ENCODE data around the gene FRAT1. TPM values are rescaled to one million over a fixed set of nuclear protein-coding genes. Genes with fewer than 3 reads are reported as not detected.
A peak's percentile ranks its signal among the peaks of the same experiment; 100 is the strongest.

FRAT1 gene
- total RNA-seq, 6 experiments from 2014 or later, result 3.5 to 8.5 (median 7.4) TPM

DNA sequence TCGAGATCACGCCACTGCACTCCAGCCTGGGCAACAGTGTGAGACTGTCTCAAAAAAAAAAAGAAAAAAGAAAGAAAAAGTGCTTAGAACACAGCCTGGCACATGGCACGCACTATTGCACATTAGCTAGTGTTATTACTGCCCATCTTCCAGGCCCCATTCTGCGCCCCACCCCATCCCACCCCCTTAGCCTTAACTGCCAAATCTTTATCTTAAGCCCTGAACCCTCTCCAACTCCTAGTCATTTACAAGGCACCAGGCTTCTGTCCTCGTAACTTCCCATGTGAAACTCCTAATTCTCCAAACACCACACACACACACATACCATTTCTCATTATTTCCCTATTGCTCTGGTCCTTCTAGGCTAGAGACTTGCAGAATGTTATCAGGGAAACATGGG is 10.7 kb downstream of the FRAT1 start:
- no peak for DNase-seq
- Histone ChIP-seq H3K4me3 (no peak overlapping the region), H3K4me1 (peaks cover 0 to 51% (median 13%) of the 10 kb centered on the region in 4 donors), H3K36me3 (no peaks in the 10 kb centered on the region), H3K9me3 (no peaks in the 10 kb centered on the region), H3K27me3 (no peaks in the 10 kb centered on the region), H3K27ac (peak overlapping the region; percentile 76 to 94 (median 85))
- ATAC-seq, result no peak
- intact Hi-C loops (cut with DNase I), result loop anchor here (10.0 kb wide), 2 partner anchors 45 to 55 kb away; no protein-coding TSS in a partner anchor
- 55% methylated on average over 5 of the region's 5 CpGs for WGBS (ENCODE audit: insufficient coverage, low coverage, low lambda C conversion rate, missing lambda C conversion rate)
- TF ChIP-seq POLR2A (IDR thresholded peaks at IDR 0.05), result no peak
- TF ChIP-seq, protein P1, sequence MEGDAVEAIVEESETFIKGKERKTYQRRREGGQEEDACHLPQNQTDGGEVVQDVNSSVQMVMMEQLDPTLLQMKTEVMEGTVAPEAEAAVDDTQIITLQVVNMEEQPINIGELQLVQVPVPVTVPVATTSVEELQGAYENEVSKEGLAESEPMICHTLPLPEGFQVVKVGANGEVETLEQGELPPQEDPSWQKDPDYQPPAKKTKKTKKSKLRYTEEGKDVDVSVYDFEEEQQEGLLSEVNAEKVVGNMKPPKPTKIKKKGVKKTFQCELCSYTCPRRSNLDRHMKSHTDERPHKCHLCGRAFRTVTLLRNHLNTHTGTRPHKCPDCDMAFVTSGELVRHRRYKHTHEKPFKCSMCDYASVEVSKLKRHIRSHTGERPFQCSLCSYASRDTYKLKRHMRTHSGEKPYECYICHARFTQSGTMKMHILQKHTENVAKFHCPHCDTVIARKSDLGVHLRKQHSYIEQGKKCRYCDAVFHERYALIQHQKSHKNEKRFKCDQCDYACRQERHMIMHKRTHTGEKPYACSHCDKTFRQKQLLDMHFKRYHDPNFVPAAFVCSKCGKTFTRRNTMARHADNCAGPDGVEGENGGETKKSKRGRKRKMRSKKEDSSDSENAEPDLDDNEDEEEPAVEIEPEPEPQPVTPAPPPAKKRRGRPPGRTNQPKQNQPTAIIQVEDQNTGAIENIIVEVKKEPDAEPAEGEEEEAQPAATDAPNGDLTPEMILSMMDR (IDR thresholded peaks at IDR 0.05), result no peak

DNA sequence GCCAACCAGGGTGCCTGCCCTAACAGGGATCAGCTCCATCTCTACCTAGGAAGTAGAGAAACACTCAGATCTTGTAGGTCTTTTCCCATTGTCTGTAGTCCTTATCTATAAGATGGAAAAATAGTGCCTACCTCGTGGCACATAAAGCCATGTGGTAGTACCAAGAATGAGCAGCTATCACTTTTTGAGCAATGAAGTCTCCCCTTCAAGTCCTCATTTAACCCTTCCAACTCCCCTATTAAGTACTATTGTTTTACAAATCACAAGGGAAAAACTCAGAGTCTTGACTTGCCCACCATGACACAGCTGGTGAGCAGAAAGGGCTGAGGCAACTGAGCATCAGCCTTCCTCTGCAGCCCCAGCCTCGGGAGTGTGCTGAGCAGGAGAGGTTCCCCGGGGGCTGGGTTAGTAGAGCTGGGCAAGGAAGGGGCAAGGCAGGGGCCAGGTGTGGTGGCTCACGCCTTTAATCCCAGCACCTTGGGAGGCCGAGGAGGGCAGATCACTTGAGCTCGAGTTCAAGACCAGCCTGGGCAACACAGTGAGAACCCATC is 12.2 kb downstream of the FRAT1 start:
- no peak for ATAC-seq
- WGBS (ENCODE audit: insufficient coverage, low coverage, low lambda C conversion rate, missing lambda C conversion rate), result 46% methylated on average over 5 of the region's 6 CpGs
- DNase-seq, result no peak
- TF ChIP-seq POLR2A (IDR thresholded peaks at IDR 0.05), result no peak
- TF ChIP-seq, protein P1 (IDR thresholded peaks at IDR 0.05), result no peak
- Histone ChIP-seq H3K27me3 (no peaks in the 10 kb centered on the region), H3K36me3 (no peaks in the 10 kb centered on the region), H3K27ac (peak overlapping the region; percentile 81 to 99 (median 94)), H3K4me1 (peaks cover 0 to 51% (median 13%) of the 10 kb centered on the region in 4 donors), H3K4me3 (peak overlapping the region; percentile 77 to 85 (median 84)), H3K9me3 (no peaks in the 10 kb centered on the region)
- intact Hi-C loops (cut with DNase I), result loop anchor here in 1 of 2 donors (10.0 kb wide), 1 partner anchor 46 kb away; no protein-coding TSS in a partner anchor

DNA sequence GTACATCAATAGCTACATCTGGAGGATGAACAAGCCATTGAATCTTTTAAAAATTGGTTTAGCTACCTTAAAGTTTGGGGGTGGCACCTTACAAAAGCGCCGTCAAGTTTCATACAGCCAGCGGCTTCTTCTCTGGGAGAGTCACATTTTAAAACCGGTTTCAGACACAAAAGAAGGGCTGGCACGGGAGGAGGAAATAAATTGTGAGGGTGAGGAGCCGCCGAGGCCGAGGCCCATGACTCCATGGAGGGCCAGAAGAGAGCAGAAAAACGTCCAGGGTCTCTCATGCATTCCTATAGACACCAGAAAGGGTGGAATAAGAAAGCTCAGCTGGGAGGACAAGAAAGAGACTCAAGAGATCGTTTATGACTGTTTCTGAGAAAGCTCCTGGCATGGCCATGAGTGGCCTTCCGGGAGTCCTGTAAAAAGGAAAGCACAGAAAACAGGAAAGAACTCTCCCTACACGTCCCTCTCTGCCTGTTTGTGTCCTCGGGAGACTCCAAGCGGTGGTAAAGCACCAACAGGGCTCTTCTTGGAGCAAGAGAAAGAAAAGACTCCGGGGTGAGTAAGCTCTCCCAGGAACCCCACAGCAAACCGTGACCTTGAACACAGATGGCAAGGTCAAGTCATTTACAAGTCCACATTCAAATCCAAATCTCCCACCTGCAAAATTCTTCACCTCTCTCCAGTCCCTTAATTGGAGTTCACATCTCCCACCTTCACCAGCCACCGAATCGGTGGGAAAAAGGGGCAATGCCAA is 13.7 kb downstream of the FRAT1 start:
- H3K27me3 ChIP-seq, result no peaks in the 10 kb centered on the region
- DNase-seq (peak; percentile 60 to 80 (median 73)), ATAC-seq (peak; percentile 40 to 60 (median 46))
- peak overlapping the region; percentile 81 to 99 (median 94) for H3K27ac ChIP-seq
- no peaks in the 10 kb centered on the region for H3K9me3 ChIP-seq
- H3K36me3 ChIP-seq, result no peaks in the 10 kb centered on the region
- intact Hi-C loops (cut with DNase I), result loop anchor here in 1 of 2 donors (10.0 kb wide), 1 partner anchor 48 kb away; no protein-coding TSS in a partner anchor
- peaks cover 0 to 38% (median 8%) of the 10 kb centered on the region in 4 donors for H3K4me1 ChIP-seq
- WGBS (ENCODE audit: insufficient coverage, low coverage, low lambda C conversion rate, missing lambda C conversion rate), result 9% methylated on average over 18 of the region's 18 CpGs
- TF ChIP-seq, protein P1 (IDR thresholded peaks at IDR 0.05), result peak; percentile 25 to 48 (median 38)
- peak; percentile 37 for TF ChIP-seq POLR2A (IDR thresholded peaks at IDR 0.05)
- peak overlapping the region; percentile 77 to 85 (median 84) for H3K4me3 ChIP-seq

DNA sequence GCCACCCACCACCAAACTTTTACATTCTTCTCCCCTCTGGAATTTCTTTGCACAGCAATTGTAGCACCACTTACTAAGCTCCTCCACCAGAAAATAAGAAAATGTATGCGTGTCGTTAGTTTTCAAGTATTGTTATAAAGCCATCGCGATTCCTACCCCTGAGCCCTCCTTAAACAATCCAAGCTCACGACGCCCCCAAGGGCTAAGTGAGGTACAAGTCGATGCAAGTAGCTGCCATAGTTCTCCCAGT is 14.2 kb downstream of the FRAT1 start:
- no peaks in the 10 kb centered on the region for H3K9me3 ChIP-seq
- peak overlapping the region; percentile 77 to 85 (median 84) for H3K4me3 ChIP-seq
- H3K27ac ChIP-seq, result peak overlapping the region; percentile 81 to 99 (median 94)
- peaks cover 0 to 35% (median 6%) of the 10 kb centered on the region in 4 donors for H3K4me1 ChIP-seq
- TF ChIP-seq POLR2A (IDR thresholded peaks at IDR 0.05), result no peak
- TF ChIP-seq, protein P1 (IDR thresholded peaks at IDR 0.05), result no peak
- no peak for DNase-seq
- no peaks in the 10 kb centered on the region for H3K27me3 ChIP-seq
- intact Hi-C loops (cut with DNase I), result loop anchor here in 1 of 2 donors (10.0 kb wide), 1 partner anchor 48 kb away; no protein-coding TSS in a partner anchor
- H3K36me3 ChIP-seq, result no peaks in the 10 kb centered on the region
- ATAC-seq, result no peak
- WGBS (ENCODE audit: insufficient coverage, low coverage, low lambda C conversion rate, missing lambda C conversion rate), result under 1% methylated on average over 7 of the region's 7 CpGs
